Gastroesophageal sphincter (tissue), 4 donors: ENCODE data around the gene CEP104. TPM values are rescaled to one million over a fixed set of nuclear protein-coding genes. Genes with fewer than 3 reads are reported as not detected.
"Not testable (repeated sequence)": the region's sequence is repeated elsewhere in the genome, so short reads cannot be mapped to it uniquely, and the experiment has no call there.

Experiments
- ATAC-seq: fragments of 150-250 bp; one replicate; pipeline ENCODE4 v1.9.1; 2016; ENCODE audit warnings: mild to moderate bottlenecking, moderate library complexity
- H3K27ac ChIP-seq, 4 donors: fragments of 200-600 bp; sonication (generic) in 3 of 4; 1 replicate in 3 of 4; 2 replicates in 1 of 4; pipeline ENCODE4 v1.5.1; 2016 to 2019
- H3K27me3 ChIP-seq: fragments of 200-600 bp; sonication (generic); one replicate; pipeline ENCODE4 v1.5.1; 2019
- H3K36me3 ChIP-seq, 2 donors: fragments of 200-600 bp; sonication (generic); one replicate each; pipeline ENCODE4 v1.5.1; 2019; ENCODE audit warnings: control low read depth in 1 of 2
- H3K4me1 ChIP-seq, 3 donors: fragments of 200-600 bp; sonication (generic); 1 replicate in 2 of 3; 2 replicates in 1 of 3; pipeline ENCODE4 v1.5.1; 2016 to 2019; ENCODE audit warnings: control low read depth in 2 of 3
- H3K4me3 ChIP-seq, 2 donors: fragments of 200-600 bp; sonication (generic); one replicate each; pipeline ENCODE4 v1.5.1; 2019; ENCODE audit warnings: mild to moderate bottlenecking in 1 of 2, moderate library complexity in 1 of 2
- H3K9me3 ChIP-seq, 3 donors: fragments of 200-600 bp; sonication (generic); one replicate each; pipeline ENCODE4 v1.5.1; 2017 to 2019; ENCODE audit warnings: control low read depth in 2 of 3
- EP300 ChIP-seq: sonication (generic); formaldehyde crosslinking; IDR thresholded peaks from one replicate; pipeline ENCODE4 v1.6.1; 2017; ENCODE audit warnings: antibody characterized with exemption, mild to moderate bottlenecking
- POLR2A ChIP-seq, 2 donors: fragments of 450-650 bp; IDR thresholded peaks; one replicate each; pipeline ENCODE4 v1.6.1; 2017; ENCODE audit warnings: antibody characterized with exemption in 2 of 2, mild to moderate bottlenecking in 2 of 2, moderate library complexity in 1 of 2
- POLR2AphosphoS5 ChIP-seq: sonication (generic); formaldehyde crosslinking; IDR thresholded peaks from one replicate; pipeline ENCODE4 v1.6.1; 2017; ENCODE audit warnings: antibody characterized with exemption
- WGBS, 2 donors: methylation state at CpG; one replicate each; pipeline ENCODE4 v1.1.5; 2018; ENCODE audit warnings: low coverage in 1 of 2; 5-methylcytosine and 5-hydroxymethylcytosine counted together
- total RNA-seq, 4 donors: library from RNA; depleted of rRNA; stranded (reverse); fragments of >200 nt; gene quantifications; one replicate each; pipeline ENCODE4 v1.1.0, GENCODE V29; 2016
- TF ChIP-seq, protein P1 (sequence below), 4 experiments: fragments of 200-600 bp in 2 of 4; fragments of 450-650 bp in 2 of 4; sonication (generic) in 1 of 4; IDR thresholded peaks; one replicate each; pipeline ENCODE4 v1.5.1; 2017 to 2019; ENCODE audit warnings: antibody characterized with exemption in 4 of 4, mild to moderate bottlenecking in 2 of 4, moderate library complexity in 2 of 4

The CEP104 gene
- total RNA-seq, 4 donors from 2014 or later = 29.3 to 78.2 (median 41.8) TPM

GRCh38 chr1:3816331-3817137 is 40.5 kb downstream of the CEP104 start:
- Histone ChIP-seq H3K4me1 (no peaks in the 10 kb centered on the region), H3K9me3 (no peaks in the 10 kb centered on the region), H3K4me3 (no peak overlapping the region), H3K27ac (no peak overlapping the region), H3K27me3 (no peaks in the 10 kb centered on the region), H3K36me3 (peaks cover 0 to 80% of the 10 kb centered on the region in 2 donors)
- WGBS, 2 donors = 80 to 81% methylated on average over 1 to 13 of the region's 38 CpGs
- no peak for TF ChIP-seq POLR2AphosphoS5
- TF ChIP-seq, protein P1, sequence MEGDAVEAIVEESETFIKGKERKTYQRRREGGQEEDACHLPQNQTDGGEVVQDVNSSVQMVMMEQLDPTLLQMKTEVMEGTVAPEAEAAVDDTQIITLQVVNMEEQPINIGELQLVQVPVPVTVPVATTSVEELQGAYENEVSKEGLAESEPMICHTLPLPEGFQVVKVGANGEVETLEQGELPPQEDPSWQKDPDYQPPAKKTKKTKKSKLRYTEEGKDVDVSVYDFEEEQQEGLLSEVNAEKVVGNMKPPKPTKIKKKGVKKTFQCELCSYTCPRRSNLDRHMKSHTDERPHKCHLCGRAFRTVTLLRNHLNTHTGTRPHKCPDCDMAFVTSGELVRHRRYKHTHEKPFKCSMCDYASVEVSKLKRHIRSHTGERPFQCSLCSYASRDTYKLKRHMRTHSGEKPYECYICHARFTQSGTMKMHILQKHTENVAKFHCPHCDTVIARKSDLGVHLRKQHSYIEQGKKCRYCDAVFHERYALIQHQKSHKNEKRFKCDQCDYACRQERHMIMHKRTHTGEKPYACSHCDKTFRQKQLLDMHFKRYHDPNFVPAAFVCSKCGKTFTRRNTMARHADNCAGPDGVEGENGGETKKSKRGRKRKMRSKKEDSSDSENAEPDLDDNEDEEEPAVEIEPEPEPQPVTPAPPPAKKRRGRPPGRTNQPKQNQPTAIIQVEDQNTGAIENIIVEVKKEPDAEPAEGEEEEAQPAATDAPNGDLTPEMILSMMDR (IDR thresholded peaks at IDR 0.05) = no peak
- no peak for TF ChIP-seq EP300
- no peak for TF ChIP-seq POLR2A (IDR thresholded peaks at IDR 0.05)
- ATAC-seq = no peak

DNA sequence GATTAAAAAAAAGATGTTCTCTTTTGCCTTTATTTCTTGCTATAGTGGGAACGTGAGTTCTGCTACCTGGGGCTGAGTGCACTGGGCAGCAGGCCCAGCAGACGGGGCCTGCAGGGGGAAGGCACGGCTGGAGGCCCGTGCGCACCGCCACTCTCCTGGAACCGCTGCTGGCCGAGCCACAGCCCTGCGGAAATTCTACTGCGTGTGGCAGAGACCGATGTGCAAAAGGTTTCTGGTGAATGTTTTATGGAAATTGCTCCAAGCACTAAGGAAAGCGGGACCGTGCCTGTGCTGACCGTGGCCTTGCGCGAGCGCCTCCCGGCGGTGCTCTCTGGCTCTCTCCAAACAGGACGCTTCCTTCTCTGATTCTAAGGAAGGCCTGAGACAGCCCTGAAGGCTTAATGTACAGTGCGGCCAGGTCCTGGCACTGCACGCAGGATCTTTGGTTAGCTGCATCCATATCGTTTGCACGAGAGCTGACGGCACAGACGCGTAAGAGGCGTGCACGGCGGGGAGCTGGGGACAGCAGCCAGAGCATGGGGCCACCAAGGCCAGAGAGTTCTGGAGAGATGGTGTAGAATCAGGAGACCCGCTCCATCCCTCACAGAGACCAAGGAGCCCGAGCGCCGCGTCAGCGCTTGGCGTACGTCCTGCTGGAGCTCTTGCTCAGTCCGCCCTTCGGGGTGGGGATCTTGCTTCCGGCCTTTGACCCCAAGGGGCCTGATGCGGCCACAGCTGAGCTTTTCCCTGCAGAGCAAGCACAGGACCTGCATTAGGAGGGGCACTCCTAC is 42.0 kb downstream of the CEP104 start:
- no peak overlapping the region for H3K4me3 ChIP-seq
- H3K36me3 ChIP-seq = peaks cover 0 to 65% of the 10 kb centered on the region in 2 donors
- no peak for ATAC-seq
- TF ChIP-seq POLR2A (IDR thresholded peaks at IDR 0.05) (no peak), POLR2AphosphoS5 (no peak), EP300 (no peak)
- TF ChIP-seq, protein P1 (IDR thresholded peaks at IDR 0.05) = no peak
- WGBS, 2 donors = 85 to 100% methylated on average over 1 to 4 of the region's 42 CpGs
- H3K4me1 ChIP-seq = no peaks in the 10 kb centered on the region
- H3K27me3 ChIP-seq = no peaks in the 10 kb centered on the region
- no peaks in the 10 kb centered on the region for H3K9me3 ChIP-seq
- H3K27ac ChIP-seq = no peak overlapping the region

DNA sequence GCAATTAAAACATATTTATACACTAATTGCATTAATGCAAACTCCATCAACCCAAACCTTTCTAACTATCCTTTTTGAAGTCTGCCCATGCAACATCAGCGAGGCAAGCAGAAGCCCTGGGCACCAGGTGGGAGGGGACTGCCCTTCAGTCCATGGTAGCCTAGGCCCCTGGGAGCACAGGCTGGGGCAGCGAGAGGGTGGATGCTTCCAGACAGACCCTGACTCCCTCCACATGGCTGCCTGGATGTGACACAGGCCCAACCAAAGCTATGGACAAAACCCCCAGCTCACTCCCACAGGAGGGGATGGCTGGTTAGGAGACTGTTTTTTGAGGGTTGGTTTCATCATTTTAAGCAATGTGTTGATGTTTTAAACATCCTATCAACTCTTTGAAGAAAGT is 42.9 kb downstream of the CEP104 start:
- no peak overlapping the region for H3K27ac ChIP-seq
- H3K9me3 ChIP-seq = no peaks in the 10 kb centered on the region
- peaks cover 6% of the 10 kb centered on the region for H3K27me3 ChIP-seq
- TF ChIP-seq EP300 = no peak
- TF ChIP-seq POLR2AphosphoS5 = no peak
- TF ChIP-seq, protein P1 (IDR thresholded peaks at IDR 0.05) = no peak
- TF ChIP-seq POLR2A (IDR thresholded peaks at IDR 0.05) = no peak
- no CpG with 5 or more reads among the region's 2 CpGs for WGBS, 2 donors
- ATAC-seq = no peak
- no peak overlapping the region for H3K4me3 ChIP-seq
- no peaks in the 10 kb centered on the region for H3K4me1 ChIP-seq
- H3K36me3 ChIP-seq = peaks cover 0 to 56% of the 10 kb centered on the region in 2 donors

GRCh38 chr1:3811595-3811911 is 45.5 kb downstream of the CEP104 start:
- Histone ChIP-seq H3K27me3 (peaks cover 18% of the 10 kb centered on the region), H3K4me3 (no peak overlapping the region), H3K9me3 (no peaks in the 10 kb centered on the region), H3K27ac (no peak overlapping the region), H3K4me1 (no peaks in the 10 kb centered on the region), H3K36me3 (peaks cover 0 to 34% of the 10 kb centered on the region in 2 donors)
- 80% methylated on average over 1 of the region's 2 CpGs; no CpG with 5 or more reads in 1 of the 2 donors for WGBS, 2 donors
- TF ChIP-seq POLR2A (IDR thresholded peaks at IDR 0.05) (no peak), EP300 (no peak), POLR2AphosphoS5 (no peak)
- TF ChIP-seq, protein P1 (IDR thresholded peaks at IDR 0.05) = no peak
- no peak for ATAC-seq

DNA sequence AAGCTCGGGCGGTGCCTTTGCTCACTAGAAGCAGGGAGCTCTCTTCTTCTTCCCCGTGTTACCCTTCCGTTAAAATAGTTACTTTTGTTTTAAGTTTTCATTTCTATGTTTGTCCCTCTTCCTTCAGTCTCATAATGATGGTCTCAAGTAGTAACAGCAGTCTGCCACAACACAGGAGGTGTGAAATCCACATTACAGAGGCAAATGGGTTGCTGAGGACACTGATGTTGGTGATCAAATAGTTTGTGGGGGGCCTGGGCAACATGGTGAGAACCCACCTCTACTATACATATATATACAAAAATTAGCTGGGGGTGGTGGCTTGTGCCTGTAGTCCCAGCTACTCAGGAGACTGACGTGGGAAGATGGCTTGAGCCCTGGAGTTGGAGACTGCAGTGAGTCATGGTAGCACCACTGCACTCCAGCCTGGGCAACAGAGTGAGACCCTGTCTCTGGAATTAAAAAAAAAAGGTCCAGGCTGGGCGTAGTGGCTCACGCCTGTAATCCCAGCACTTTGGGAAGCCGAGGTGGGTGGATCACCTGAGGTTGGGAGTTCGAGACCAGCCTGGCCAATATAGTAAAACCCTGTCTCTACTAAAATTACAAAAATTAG is 46.8 kb downstream of the CEP104 start:
- ATAC-seq, H3K27ac ChIP-seq, H3K4me1 ChIP-seq, H3K4me3 ChIP-seq, H3K9me3 ChIP-seq: not testable (repeated sequence)
- Histone ChIP-seq H3K36me3 (peaks cover 0 to 21% of the 10 kb centered on the region in 2 donors), H3K27me3 (peaks cover 18% of the 10 kb centered on the region)
- WGBS, 2 donors = 74 to 80% methylated on average over 4 to 8 of the region's 9 CpGs
